HUES6 (cell line): ENCODE measurements around the gene CCDC40.

Experiments used
- H3K27ac ChIP-seq: 2 replicates; pipeline ENCODE4 v1.7.0; 2013; ENCODE audit warnings: low read depth, mild to moderate bottlenecking, low read length, inconsistent platforms
- H3K27me3 ChIP-seq: 2 replicates; pipeline ENCODE4 v1.6.1; 2013; ENCODE audit warnings: low read length; ENCODE audit not compliant: control insufficient read depth, insufficient read depth
- H3K36me3 ChIP-seq: 2 replicates; pipeline ENCODE4 v1.6.1; 2013; ENCODE audit warnings: low read length; ENCODE audit not compliant: control insufficient read depth, insufficient read depth
- H3K4me1 ChIP-seq: 2 replicates; pipeline ENCODE4 v1.6.1; 2013; ENCODE audit warnings: low read length; ENCODE audit not compliant: control insufficient read depth, insufficient read depth
- H3K4me3 ChIP-seq: 2 replicates; pipeline ENCODE4 v1.5.1; 2013; ENCODE audit warnings: low read depth, low read length
- H3K9ac ChIP-seq: one replicate; pipeline ENCODE4 v1.6.1; 2013; ENCODE audit warnings: mild to moderate bottlenecking, low read length
- H3K9me3 ChIP-seq: 2 replicates; pipeline ENCODE4 v1.6.1; 2013; ENCODE audit warnings: low read depth, low read length; ENCODE audit not compliant: control insufficient read depth, insufficient read depth

Gene CCDC40

DNA sequence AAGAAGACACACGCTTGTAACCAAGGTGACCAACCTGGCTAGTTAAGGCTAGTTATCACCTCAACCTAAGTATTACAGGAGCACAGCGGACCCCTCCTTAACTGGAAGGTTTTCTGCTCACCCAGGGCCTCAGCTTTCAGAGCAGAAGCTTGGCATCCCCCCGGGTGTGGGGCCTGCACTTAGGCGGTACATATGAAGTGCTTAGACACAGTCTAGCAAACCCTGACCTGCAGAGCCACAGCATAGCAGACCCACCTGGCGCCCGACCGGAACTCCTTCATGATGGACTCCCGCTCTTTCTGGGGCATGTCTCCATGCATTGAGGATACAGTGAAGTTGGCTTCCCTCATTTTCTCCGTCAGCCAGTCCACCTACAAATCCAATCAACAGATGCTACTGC, 100.7 kb downstream of the CCDC40 start:
- Histone ChIP-seq H3K36me3 (peaks cover 92% of the 10 kb centered on the region), H3K27ac (no peak overlapping the region), H3K9me3 (no peaks in the 10 kb centered on the region), H3K27me3 (no peaks in the 10 kb centered on the region), H3K4me3 (no peak overlapping the region), H3K4me1 (no peaks in the 10 kb centered on the region), H3K9ac (no peak overlapping the region)

DNA sequence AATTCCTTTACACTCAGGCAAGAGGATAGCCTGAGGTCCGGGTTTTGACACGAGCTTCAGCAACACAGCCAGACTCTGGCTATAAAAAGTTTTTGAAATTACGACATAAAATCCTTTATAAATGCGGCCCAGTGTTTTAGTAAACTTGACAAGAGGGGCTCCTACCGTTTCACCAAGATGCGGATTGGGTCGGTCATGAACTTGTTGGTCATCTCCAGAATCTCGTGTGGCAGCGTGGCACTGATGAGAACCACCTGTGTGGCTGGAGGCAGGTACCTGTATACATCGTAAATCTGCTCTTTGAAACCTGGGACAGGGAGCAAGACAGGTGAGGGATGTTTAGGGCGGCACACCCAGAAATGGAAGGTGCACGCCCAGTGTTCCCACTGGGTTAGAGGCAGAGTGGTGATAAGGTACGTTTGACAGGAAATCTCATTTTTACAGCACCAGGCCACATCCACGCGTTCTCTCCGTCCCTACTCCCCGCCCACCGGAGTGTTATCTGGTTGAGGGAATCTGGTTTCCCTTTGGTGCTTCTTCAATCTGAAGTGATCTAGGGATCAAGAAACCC, 102.5 kb downstream of the CCDC40 start:
- Histone ChIP-seq H3K36me3 (peaks cover 99% of the 10 kb centered on the region), H3K9ac (no peak overlapping the region), H3K4me3 (no peak overlapping the region), H3K27me3 (no peaks in the 10 kb centered on the region), H3K9me3 (no peaks in the 10 kb centered on the region), H3K4me1 (no peaks in the 10 kb centered on the region), H3K27ac (no peak overlapping the region)

- Histone ChIP-seq H3K4me3 (no peak overlapping the region), H3K27ac (no peak overlapping the region), H3K36me3 (peaks cover 86% of the 10 kb centered on the region)
Measured at GRCh38 chr17:80141463-80142165, 105.2 kb downstream of the CCDC40 start.

GRCh38 chr17:80142929-80143328, 106.5 kb downstream of the CCDC40 start:
- H3K4me3 ChIP-seq: no peak overlapping the region
- H3K36me3 ChIP-seq: peaks cover 73% of the 10 kb centered on the region
- H3K27me3 ChIP-seq: no peaks in the 10 kb centered on the region
- H3K9ac ChIP-seq: no peak overlapping the region
- H3K4me1 ChIP-seq: peaks cover 14% of the 10 kb centered on the region
- no peaks in the 10 kb centered on the region for H3K9me3 ChIP-seq
- H3K27ac ChIP-seq: no peak overlapping the region

More at GRCh38 chr17:80141463-80142165, 105.2 kb downstream of the CCDC40 start:
- H3K27me3 ChIP-seq: no peaks in the 10 kb centered on the region
- peaks cover 14% of the 10 kb centered on the region for H3K4me1 ChIP-seq
- H3K9me3 ChIP-seq: no peaks in the 10 kb centered on the region
- no peak overlapping the region for H3K9ac ChIP-seq

DNA sequence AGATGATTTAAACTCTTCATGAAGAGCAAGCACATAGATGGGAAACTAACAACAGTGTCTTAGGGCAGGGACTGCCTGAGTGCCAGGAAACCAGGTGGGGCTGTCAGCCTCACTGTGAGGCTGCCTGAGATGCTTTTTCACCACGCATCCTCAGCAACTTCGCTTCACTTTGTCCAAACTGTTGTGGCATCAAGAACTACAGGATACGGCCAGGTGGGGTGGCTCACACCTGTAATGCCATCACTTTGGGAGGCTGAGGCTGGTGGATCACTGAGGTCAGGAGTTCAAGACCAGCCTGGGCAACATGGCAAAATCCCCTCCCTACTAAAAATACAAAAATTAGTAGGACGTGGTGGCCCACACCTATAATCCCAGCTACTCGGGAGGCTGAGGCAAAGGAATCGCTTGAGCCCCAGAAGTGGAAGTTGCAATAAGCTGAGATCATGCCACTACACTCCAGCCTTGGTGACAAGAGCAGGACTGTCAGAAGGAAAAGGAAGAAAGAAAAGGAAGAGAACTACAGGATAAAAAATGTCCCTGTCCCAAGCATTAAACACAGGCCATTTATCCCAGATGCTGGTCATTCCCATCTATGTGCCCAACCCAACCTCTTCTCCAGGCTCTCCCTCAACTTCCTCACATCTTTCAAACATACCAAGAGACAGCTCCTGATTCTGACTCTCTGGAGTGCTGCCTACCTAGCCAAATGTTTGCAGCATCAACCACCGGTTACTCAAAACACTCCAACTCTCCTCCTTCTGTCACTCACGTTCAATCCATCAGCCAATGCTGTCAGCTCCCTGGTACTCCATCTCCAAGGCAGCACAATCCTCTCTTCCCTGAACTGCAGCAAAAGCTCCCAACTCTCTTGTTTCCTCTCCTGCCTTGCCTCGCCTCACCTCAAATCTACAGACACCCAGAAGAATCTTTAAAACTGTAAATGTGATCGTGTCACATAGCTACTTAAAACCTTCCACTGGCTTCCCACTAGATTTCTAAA, 108.9 kb downstream of the CCDC40 start:
- H3K27me3 ChIP-seq: no peaks in the 10 kb centered on the region
- no peaks in the 10 kb centered on the region for H3K9me3 ChIP-seq
- no peak overlapping the region for H3K27ac ChIP-seq
- peak overlapping the region; percentile 98 for H3K9ac ChIP-seq
- H3K4me3 ChIP-seq: peak overlapping the region; percentile 95
- peaks cover 49% of the 10 kb centered on the region for H3K36me3 ChIP-seq
- peaks cover 14% of the 10 kb centered on the region for H3K4me1 ChIP-seq

- peak overlapping the region; percentile 98 for H3K9ac ChIP-seq
- peak overlapping the region; percentile 79 for H3K27ac ChIP-seq
- H3K36me3 ChIP-seq: peaks cover 39% of the 10 kb centered on the region
- peaks cover 14% of the 10 kb centered on the region for H3K4me1 ChIP-seq
- no peaks in the 10 kb centered on the region for H3K27me3 ChIP-seq
- H3K4me3 ChIP-seq: peak overlapping the region; percentile 95
- no peaks in the 10 kb centered on the region for H3K9me3 ChIP-seq
Measured at GRCh38 chr17:80146121-80147034, 109.9 kb downstream of the CCDC40 start.

DNA sequence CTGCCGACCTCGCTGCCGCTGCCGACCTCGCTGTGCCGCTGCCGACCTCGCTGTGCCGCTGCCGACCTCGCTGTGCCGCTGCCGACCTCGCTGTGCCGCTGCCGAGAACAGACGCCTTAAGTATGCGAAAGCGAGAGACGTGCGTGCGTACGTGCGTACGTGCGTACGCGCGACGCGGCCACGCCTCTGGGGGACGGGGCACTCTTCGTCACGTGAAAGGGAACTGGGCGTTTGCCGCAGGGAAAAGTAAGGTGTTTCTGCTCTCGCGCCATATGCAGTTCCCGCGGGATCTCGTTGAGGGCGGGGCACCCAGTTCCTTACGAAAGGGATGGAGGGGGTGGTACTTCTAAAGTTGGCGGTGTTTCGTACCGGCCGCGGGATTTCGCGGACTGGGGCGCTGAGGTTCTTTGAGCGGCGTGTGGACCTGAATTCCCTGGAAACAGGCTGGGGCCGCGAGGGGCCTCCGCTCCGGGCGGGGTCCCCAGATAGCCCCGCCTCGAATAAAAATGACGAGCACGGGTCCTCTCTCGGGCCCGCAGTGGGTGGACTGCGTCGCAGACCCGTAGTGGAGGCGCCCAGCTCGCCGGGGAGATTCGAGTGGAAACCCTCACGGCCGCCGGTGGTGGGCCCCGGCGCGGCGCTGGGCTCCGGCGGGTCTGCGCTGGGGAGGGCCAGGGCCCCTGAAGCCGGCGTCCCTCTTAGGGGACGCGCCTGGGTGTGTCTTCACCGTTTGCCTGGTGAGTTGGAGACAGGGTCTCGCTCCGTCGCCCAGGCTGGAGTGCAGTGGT, 110.8 kb downstream of the CCDC40 start, which contains the start of gene EIF4A3:
EIF4A3 (minus strand) TSS at position 94 of the 788 bp plus-strand sequence. CDS start 167 bp downstream, outside the sequence.
- Histone ChIP-seq H3K27me3 (no peaks in the 10 kb centered on the region), H3K36me3 (peaks cover 30% of the 10 kb centered on the region), H3K27ac (peak within 1 kb of the TSS; percentile 86), H3K4me3 (peak within 1 kb of the TSS; percentile 95), H3K4me1 (peaks cover 20% of the 10 kb centered on the region), H3K9me3 (no peaks in the 10 kb centered on the region), H3K9ac (peak within 1 kb of the TSS; percentile 98)
